Parathyroid adenoma (tissue), 2 donors: ENCODE results near the gene TOP1.

Experiments
- H2AFZ ChIP-seq: fragments of 300-600 bp; sonication (generic); one replicate; pipeline ENCODE4 v1.7.0; 2017; ENCODE audit warnings: antibody characterized with exemption, mild to moderate bottlenecking
- H3K27ac ChIP-seq: fragments of 300-600 bp; sonication (generic); one replicate; pipeline ENCODE4 v1.7.0; 2017
- H3K27me3 ChIP-seq: fragments of 300-600 bp; sonication (generic); one replicate; pipeline ENCODE4 v1.7.0; 2017; ENCODE audit warnings: low read length; ENCODE audit not compliant: control insufficient read depth, insufficient read depth
- H3K36me3 ChIP-seq: fragments of 300-600 bp; sonication (generic); one replicate; pipeline ENCODE4 v1.7.0; 2017; ENCODE audit warnings: low read length; ENCODE audit not compliant: control insufficient read depth, insufficient read depth
- H3K4me1 ChIP-seq: fragments of 300-600 bp; sonication (generic); one replicate; pipeline ENCODE4 v1.7.0; 2017; ENCODE audit warnings: control low read depth
- H3K4me2 ChIP-seq: fragments of 300-600 bp; sonication (generic); one replicate; pipeline ENCODE4 v1.7.0; 2017; ENCODE audit warnings: low read length
- H3K4me3 ChIP-seq: fragments of 300-600 bp; sonication (generic); one replicate; pipeline ENCODE4 v1.7.0; 2017; ENCODE audit warnings: low read depth, low read length
- H3K79me2 ChIP-seq: fragments of 300-600 bp; sonication (generic); one replicate; pipeline ENCODE4 v1.7.0; 2017; ENCODE audit warnings: control low read depth
- H3K9ac ChIP-seq: fragments of 300-600 bp; sonication (generic); one replicate; pipeline ENCODE4 v1.7.0; 2017; ENCODE audit warnings: mild to moderate bottlenecking
- H3K9me3 ChIP-seq: fragments of 300-600 bp; sonication (generic); one replicate; pipeline ENCODE4 v1.7.0; 2017; ENCODE audit warnings: low read length; ENCODE audit not compliant: control insufficient read depth
- CTCF ChIP-seq: fragments of 300-600 bp; sonication (generic); IDR thresholded peaks from one replicate; pipeline ENCODE4 v1.7.0; 2017; ENCODE audit warnings: antibody characterized with exemption, mild to moderate bottlenecking
- donor health status: primary hyperparathyroidism.

The TOP1 gene

DNA sequence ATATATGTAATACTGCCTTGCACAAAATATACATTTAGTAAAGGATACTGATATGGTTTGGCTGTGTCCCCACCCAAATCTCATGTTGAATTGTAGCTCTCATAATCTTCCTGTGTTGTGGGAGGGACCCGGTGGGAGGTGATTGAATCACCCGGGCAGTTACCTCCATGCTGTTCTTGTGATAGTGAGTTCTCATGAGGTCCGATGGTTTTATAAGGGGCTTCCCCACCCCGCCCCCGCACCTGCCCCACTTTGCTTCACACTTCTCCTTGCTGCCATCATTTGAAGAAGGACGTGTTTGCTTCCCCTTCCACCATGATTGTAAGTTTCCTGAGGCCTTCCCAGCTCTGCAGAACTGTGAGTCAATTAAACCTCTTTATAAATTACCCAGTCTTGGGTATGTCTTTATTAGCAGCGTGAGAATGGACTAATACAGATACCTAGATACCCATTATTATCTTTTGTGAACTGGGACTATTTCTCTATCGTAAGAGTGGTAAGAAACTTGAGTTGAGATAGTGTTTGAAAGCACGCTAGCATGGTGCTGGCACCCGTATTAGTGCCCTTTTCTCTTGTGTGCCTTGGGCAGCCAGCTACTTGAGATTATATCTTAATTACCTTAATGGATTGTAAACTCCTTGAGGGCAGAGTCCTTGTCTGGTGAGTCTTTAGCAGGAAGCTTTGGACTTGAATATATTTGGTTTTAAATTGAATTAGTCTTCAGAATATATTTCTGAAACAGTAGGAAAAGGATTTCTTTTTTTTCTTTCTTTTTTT, 25.6 kb downstream of the TOP1 start:
- H3K79me2 ChIP-seq, result peaks cover 76% of the 10 kb centered on the region
- no peaks in the 10 kb centered on the region for H3K27me3 ChIP-seq
- H3K36me3 ChIP-seq, result no peaks in the 10 kb centered on the region
- TF ChIP-seq CTCF, result no peak
- H3K4me2 ChIP-seq, result no peak overlapping the region
- no peaks in the 10 kb centered on the region for H3K9me3 ChIP-seq
- no peak overlapping the region for H2AFZ ChIP-seq
- H3K9ac ChIP-seq, result no peak overlapping the region
- no peak overlapping the region for H3K4me3 ChIP-seq
- no peak overlapping the region for H3K27ac ChIP-seq
- peaks cover 36% of the 10 kb centered on the region for H3K4me1 ChIP-seq

DNA sequence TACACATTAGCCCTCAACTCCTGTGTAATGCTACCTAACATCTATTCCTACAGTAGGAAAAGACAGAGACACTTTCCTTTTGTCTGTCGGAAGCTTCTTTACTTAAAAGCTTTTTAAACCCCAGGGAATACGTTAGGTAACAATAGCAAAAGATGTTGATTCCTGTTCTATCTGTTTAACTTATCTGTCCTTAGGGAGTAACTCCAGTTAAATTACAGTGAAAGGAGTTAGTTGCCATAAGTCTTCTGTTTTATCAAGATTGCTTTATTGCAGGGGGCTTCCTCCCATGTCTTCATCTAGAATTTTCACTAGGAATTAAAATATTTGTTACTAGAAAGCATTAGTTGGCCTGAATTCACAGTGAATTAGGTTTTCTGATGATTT, 26.2 kb downstream of the TOP1 start:
- H3K4me1 ChIP-seq, result peaks cover 31% of the 10 kb centered on the region
- H3K27ac ChIP-seq, result no peak overlapping the region
- no peak overlapping the region for H3K9ac ChIP-seq
- no peak overlapping the region for H3K4me3 ChIP-seq
- no peak for TF ChIP-seq CTCF
- no peak overlapping the region for H2AFZ ChIP-seq
- H3K9me3 ChIP-seq, result no peaks in the 10 kb centered on the region
- H3K4me2 ChIP-seq, result no peak overlapping the region
- H3K27me3 ChIP-seq, result no peaks in the 10 kb centered on the region
- no peaks in the 10 kb centered on the region for H3K36me3 ChIP-seq
- H3K79me2 ChIP-seq, result peaks cover 75% of the 10 kb centered on the region

DNA sequence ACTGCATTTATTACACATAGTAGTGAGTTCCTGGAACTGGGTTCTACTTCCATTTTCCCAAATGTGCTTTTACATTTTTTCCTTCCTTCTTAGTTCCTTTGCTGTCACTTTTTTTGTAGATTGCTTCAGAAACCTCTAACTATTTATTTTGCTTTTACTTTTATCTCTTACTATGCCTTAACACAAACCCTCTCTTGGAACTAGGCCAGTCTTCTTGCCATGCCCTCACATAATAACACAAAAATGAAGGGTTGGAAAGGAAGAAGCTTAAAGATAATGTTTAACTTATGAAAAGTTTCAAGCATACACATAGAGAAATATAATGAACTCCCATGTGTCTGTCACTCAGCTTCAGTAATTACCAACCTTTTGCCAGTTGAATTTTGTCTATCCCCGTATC, 27.1 kb downstream of the TOP1 start:
- Histone ChIP-seq H3K36me3 (no peaks in the 10 kb centered on the region), H3K79me2 (peaks cover 66% of the 10 kb centered on the region), H2AFZ (no peak overlapping the region), H3K4me1 (peaks cover 28% of the 10 kb centered on the region), H3K9me3 (no peaks in the 10 kb centered on the region), H3K9ac (no peak overlapping the region), H3K27me3 (no peaks in the 10 kb centered on the region), H3K4me3 (no peak overlapping the region), H3K4me2 (no peak overlapping the region), H3K27ac (no peak overlapping the region)
- TF ChIP-seq CTCF, result no peak

- H3K9ac ChIP-seq, result no peak overlapping the region
Observed at GRCh38 chr20:41057999-41058673, 29.5 kb downstream of the TOP1 start.

More at GRCh38 chr20:41057999-41058673, 29.5 kb downstream of the TOP1 start:
- no peaks in the 10 kb centered on the region for H3K27me3 ChIP-seq
- H3K4me3 ChIP-seq, result no peak overlapping the region
- no peak for TF ChIP-seq CTCF
- H3K27ac ChIP-seq, result no peak overlapping the region
- peaks cover 9% of the 10 kb centered on the region for H3K4me1 ChIP-seq
- H2AFZ ChIP-seq, result no peak overlapping the region
- H3K9me3 ChIP-seq, result no peaks in the 10 kb centered on the region
- no peak overlapping the region for H3K4me2 ChIP-seq
- H3K36me3 ChIP-seq, result no peaks in the 10 kb centered on the region
- H3K79me2 ChIP-seq, result peaks cover 52% of the 10 kb centered on the region
